GM21390 (cell line): ENCODE data around the gene SULT2B1.

Experiments used
- ATAC-seq: cut with Tn5 transposase; IDR thresholded peaks from one replicate; pipeline ENCODE4 v1.9.1; 2021; ENCODE audit not compliant: unreplicated experiment

SULT2B1 gene

GRCh38 chr19:48633148-48634035, 81.4 kb downstream of the SULT2B1 start:
- ATAC-seq, result no peak

GRCh38 chr19:48634036-48634342, 82.0 kb downstream of the SULT2B1 start:
- ATAC-seq, result no peak

- no peak for ATAC-seq
Observed at GRCh38 chr19:48634424-48635262, 82.7 kb downstream of the SULT2B1 start.

GRCh38 chr19:48635263-48635965, 83.4 kb downstream of the SULT2B1 start:
- ATAC-seq, result no peak

- ATAC-seq, result no peak
Observed at GRCh38 chr19:48635966-48636858, 84.2 kb downstream of the SULT2B1 start.

GRCh38 chr19:48636859-48637448, 85.0 kb downstream of the SULT2B1 start, which contains the start of gene DBP:
Gene DBP (minus strand): TSS chr19:48637379. CDS start chr19:48636994, 385 bp downstream.
- ATAC-seq, result peak; percentile 1

- ATAC-seq, result peak; percentile 69
Observed at GRCh38 chr19:48637449-48637947, 85.5 kb downstream of the SULT2B1 start.

GRCh38 chr19:48637948-48638830, 86.2 kb downstream of the SULT2B1 start:
- peak; percentile 4 for ATAC-seq

GRCh38 chr19:48638831-48639381, 86.9 kb downstream of the SULT2B1 start:
- ATAC-seq, result no peak

- no peak for ATAC-seq
Observed at GRCh38 chr19:48639483-48640375, 87.8 kb downstream of the SULT2B1 start.

GRCh38 chr19:48641850-48642249, 89.9 kb downstream of the SULT2B1 start:
- ATAC-seq, result no peak

- no peak for ATAC-seq
Observed at GRCh38 chr19:48642862-48643261, 90.9 kb downstream of the SULT2B1 start.

- ATAC-seq, result no peak
Observed at GRCh38 chr19:48644355-48644754, 92.4 kb downstream of the SULT2B1 start.

GRCh38 chr19:48644839-48645619, 93.1 kb downstream of the SULT2B1 start:
- ATAC-seq, result no peak

- ATAC-seq, result no peak
Observed at GRCh38 chr19:48645620-48646000, 93.6 kb downstream of the SULT2B1 start.

- peak; percentile 79 for ATAC-seq
Observed at GRCh38 chr19:48646001-48646721, 94.2 kb downstream of the SULT2B1 start, which contains the start of gene CA11. Gene CA11 (minus strand): TSS chr19:48646187. CDS start chr19:48645632, 555 bp downstream.
